Activated T-helper 1 cell treated with anti-CD3 and anti-CD28 coated beads, Interleukin-12 subunit alpha, Interleukin-12 subunit beta, Interleukin-2, Interleukin-4 antibody, amounts not matched to agents 30 ng/mL and 10 ng/mL and 1 ng/mL, durations not matched to agents 14 hours and 24 hours and 36 hours (primary cell): ENCODE measurements around the gene RIC3. TPM values are rescaled to one million over a fixed set of nuclear protein-coding genes. Genes with fewer than 3 reads are reported as not detected.
"Not testable (repeated sequence)": the region's sequence is repeated elsewhere in the genome, so short reads cannot be mapped to it uniquely, and the experiment has no call there.

Experiments
- DNase-seq: peaks from one replicate; pipeline ENCODE4 v3.0.0; 2021; ENCODE audit warnings: low spot score
- H3K27ac Mint-ChIP-seq: one replicate; pipeline ENCODE4 v1.8.0; 2021; ENCODE audit warnings: mild to moderate bottlenecking, mixed read lengths
- H3K27me3 Mint-ChIP-seq: one replicate; pipeline ENCODE4 v1.8.0; 2022; ENCODE audit warnings: mild to moderate bottlenecking, moderate library complexity, mixed read lengths; ENCODE audit not compliant: insufficient read depth
- H3K36me3 Mint-ChIP-seq: one replicate; pipeline ENCODE4 v1.8.0; 2021; ENCODE audit warnings: low read depth, mixed read lengths
- H3K4me1 Mint-ChIP-seq: one replicate; pipeline ENCODE4 v1.8.0; 2021; ENCODE audit warnings: low read depth, mixed read lengths
- H3K4me3 Mint-ChIP-seq: one replicate; pipeline ENCODE4 v1.8.0; 2021; ENCODE audit warnings: mild to moderate bottlenecking, moderate library complexity, mixed read lengths
- H3K9me3 Mint-ChIP-seq: one replicate; pipeline ENCODE4 v1.8.0; 2021; ENCODE audit warnings: mixed read lengths
- intact Hi-C: fragments of 100-400 bp; cut with micrococcal nuclease; formaldehyde crosslinking; loops from one replicate; pipeline ENCODE4 v1.15.1; 2024
- total RNA-seq: library from RNA; stranded (reverse); gene quantifications from 2 replicates; pipeline ENCODE4 v1.2.3, GENCODE V29; 2022

The RIC3 gene
- total RNA-seq, 1 donor from 2014 or later = 4.7 TPM

DNA sequence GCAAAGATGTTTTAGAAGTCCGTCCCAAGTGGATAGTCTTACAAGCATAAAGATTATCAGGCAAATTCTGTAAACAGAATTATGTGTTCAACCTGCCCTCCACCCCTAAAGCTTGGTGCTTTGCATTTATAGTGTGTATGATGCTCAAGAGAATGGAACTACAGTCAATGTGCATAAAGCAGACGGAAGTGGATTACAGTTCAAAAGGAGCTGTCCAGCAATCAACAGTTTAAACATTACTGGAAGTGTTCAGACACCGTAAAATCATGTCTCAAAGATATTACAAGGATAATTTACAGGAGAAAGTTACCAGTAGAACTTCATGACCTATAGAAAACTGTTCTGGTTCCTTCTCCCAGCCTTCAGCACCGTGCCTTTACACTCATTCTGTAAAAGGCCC, 1.0 kb downstream of the RIC3 start:
- H3K27ac Mint-ChIP-seq = no peak overlapping the region

GRCh38 chr11:8164746-8165145, 4.1 kb downstream of the RIC3 start:
- Mint-ChIP-seq H3K27me3 (peaks cover 25% of the 10 kb centered on the region), H3K27ac (no peak overlapping the region), H3K4me1 (peaks cover 15% of the 10 kb centered on the region), H3K9me3 (no peaks in the 10 kb centered on the region), H3K36me3 (peaks cover 6% of the 10 kb centered on the region), H3K4me3 (no peak overlapping the region)
- no peak for DNase-seq
- intact Hi-C loops = no loop called here

More for the DNA sequence above, 1.0 kb downstream of the RIC3 start:
- Mint-ChIP-seq H3K4me1 (peaks cover 15% of the 10 kb centered on the region), H3K4me3 (peak overlapping the region; percentile 84), H3K9me3 (no peaks in the 10 kb centered on the region), H3K27me3 (peaks cover 30% of the 10 kb centered on the region), H3K36me3 (peaks cover 6% of the 10 kb centered on the region)
- DNase-seq = no peak
- intact Hi-C loops = no loop called here

DNA sequence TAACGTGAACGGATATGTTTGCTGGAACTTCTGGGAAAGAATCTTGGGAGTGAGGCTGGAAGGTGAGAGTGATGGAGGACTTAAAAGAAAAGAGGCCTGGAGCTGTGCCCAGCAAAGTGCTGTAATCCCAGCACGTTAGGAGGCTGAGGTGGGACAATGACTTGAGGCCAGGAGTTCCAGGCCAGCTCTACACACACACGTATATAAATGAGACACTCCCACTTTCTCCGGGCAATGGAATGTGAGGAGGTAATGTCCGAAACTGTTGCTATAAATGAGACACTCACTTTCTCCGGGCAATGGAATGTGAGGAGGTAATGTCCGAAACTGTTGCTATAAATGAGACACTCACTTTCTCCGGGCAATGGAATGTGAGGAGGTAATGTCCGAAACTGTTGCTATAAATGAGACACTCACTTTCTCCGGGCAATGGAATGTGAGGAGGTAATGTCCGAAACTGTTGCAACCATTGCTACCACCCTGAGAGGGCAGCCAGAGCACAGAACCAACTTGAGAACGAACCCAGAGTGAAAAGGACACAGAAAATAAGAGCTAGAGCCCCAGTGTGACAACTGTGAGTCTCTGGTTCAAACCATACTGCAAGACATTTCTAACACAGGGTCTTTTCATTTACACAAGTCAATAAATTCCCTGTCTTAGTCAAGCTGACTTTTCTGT, 7.1 kb downstream of the RIC3 start:
- H3K4me3 Mint-ChIP-seq, H3K9me3 Mint-ChIP-seq, H3K27me3 Mint-ChIP-seq, H3K4me1 Mint-ChIP-seq, intact Hi-C loops, H3K36me3 Mint-ChIP-seq, DNase-seq, H3K27ac Mint-ChIP-seq: not testable (repeated sequence)

DNA sequence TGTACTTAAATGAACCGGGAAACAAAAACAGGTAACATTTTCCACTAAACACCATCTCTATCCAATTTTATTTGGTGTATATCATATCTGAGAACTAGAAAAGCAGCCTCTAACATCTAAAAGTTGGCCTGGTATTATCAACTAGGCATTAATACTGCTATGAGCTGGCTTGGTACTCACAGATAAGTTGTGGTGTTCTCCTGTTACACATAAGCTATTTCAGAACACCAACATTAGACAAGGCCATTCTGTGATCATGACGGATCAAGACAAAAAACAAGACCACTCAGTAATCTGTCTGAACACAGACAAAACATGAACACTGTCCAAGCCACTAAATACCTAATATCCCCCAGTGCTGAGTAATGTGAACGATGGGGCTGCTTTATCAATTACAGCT, 11.9 kb downstream of the RIC3 start:
- Mint-ChIP-seq H3K27ac (no peak overlapping the region), H3K9me3 (no peaks in the 10 kb centered on the region), H3K4me3 (no peak overlapping the region), H3K36me3 (no peaks in the 10 kb centered on the region), H3K4me1 (no peaks in the 10 kb centered on the region), H3K27me3 (peaks cover 2% of the 10 kb centered on the region)
- DNase-seq = no peak
- intact Hi-C loops = no loop called here

DNA sequence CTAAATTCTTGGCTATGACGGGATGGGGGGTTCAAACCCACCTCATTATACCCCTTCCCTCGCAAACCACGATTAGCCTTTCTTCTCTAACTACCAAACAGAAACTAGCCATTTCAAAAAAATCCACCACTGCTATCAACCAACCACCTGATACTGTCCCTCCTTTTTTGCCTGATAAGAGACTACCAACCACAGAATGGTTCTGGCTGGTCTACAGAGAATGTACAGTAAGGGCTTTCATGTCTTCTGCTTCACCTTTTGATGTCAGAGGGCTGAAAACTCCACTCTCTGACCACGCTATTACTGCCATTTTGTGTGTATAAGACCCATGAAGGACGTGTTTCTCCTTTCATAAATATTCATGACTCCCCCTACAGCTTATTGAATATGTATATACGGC, 19.1 kb downstream of the RIC3 start:
- no peak for DNase-seq
- Mint-ChIP-seq H3K27ac (no peak overlapping the region), H3K9me3 (no peaks in the 10 kb centered on the region), H3K4me3 (no peak overlapping the region), H3K36me3 (no peaks in the 10 kb centered on the region), H3K27me3 (peaks cover 2% of the 10 kb centered on the region), H3K4me1 (no peaks in the 10 kb centered on the region)
- intact Hi-C loops = no loop called here

DNA sequence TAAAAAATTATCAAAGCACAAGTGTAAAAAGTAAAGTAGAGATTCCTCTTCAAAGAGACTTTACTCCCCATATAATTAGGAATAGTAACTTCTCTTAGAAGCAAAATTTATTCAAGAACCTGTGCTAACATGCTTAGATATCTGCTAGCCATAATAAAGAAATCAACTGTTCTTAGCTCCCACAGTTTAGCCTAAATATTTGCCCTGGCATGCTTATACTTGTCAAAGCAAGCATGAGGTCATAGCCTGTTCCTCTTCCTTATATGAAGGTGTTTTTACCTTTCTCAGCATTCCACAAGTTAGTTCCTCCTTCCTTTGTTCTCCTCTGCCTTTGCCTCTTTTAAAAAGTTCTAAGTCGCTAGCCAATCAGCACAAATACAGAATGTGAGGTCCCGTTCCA, 30.3 kb downstream of the RIC3 start:
- Mint-ChIP-seq H3K4me1 (no peaks in the 10 kb centered on the region), H3K27ac (no peak overlapping the region), H3K4me3 (no peak overlapping the region), H3K9me3 (peaks cover 4% of the 10 kb centered on the region), H3K36me3 (peaks cover 3% of the 10 kb centered on the region), H3K27me3 (no peaks in the 10 kb centered on the region)
- DNase-seq = no peak
- intact Hi-C loops = no loop called here

GRCh38 chr11:8127447-8127846, 41.4 kb downstream of the RIC3 start:
- H3K27me3 Mint-ChIP-seq = no peaks in the 10 kb centered on the region
- no peak overlapping the region for H3K27ac Mint-ChIP-seq
- intact Hi-C loops = no loop called here
- no peaks in the 10 kb centered on the region for H3K36me3 Mint-ChIP-seq
- no peak overlapping the region for H3K4me3 Mint-ChIP-seq
- peaks cover 5% of the 10 kb centered on the region for H3K4me1 Mint-ChIP-seq
- no peak for DNase-seq
- no peaks in the 10 kb centered on the region for H3K9me3 Mint-ChIP-seq

GRCh38 chr11:8126649-8127289, 42.1 kb downstream of the RIC3 start:
- H3K4me1 Mint-ChIP-seq = peaks cover 5% of the 10 kb centered on the region
- H3K36me3 Mint-ChIP-seq = peaks cover 2% of the 10 kb centered on the region
- H3K4me3 Mint-ChIP-seq = no peak overlapping the region
- no peaks in the 10 kb centered on the region for H3K9me3 Mint-ChIP-seq
- H3K27ac Mint-ChIP-seq = no peak overlapping the region
- no peak for DNase-seq
- intact Hi-C loops = no loop called here
- no peaks in the 10 kb centered on the region for H3K27me3 Mint-ChIP-seq

DNA sequence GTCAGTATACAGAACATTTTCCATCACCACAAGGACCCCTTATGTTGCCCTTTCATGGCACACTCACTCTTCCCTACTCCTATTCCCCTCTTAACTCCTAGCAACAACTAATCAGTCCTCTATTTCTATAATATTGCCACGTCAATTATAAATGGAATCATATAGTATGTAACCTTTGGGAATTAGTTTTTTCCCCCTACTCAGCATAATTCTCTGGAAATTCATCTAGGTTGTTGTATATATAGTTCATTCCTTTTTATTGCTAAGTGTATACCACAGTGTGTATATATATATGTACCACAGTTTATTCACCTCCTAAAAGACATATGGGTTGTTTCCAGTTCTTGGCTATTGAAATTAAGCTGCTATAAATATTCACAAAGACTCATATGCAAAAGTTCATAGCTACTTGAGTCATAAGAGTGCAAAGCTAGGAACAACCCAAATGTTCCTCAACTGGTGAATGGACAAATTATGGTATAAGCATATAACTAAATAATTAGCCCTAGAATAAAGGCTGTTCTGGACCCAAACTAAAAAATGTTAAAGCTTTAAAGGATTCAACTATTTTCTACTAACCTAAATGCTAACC, 46.6 kb downstream of the RIC3 start:
- no peaks in the 10 kb centered on the region for H3K27me3 Mint-ChIP-seq
- H3K36me3 Mint-ChIP-seq = peaks cover 4% of the 10 kb centered on the region
- intact Hi-C loops = no loop called here
- H3K4me3 Mint-ChIP-seq = no peak overlapping the region
- peaks cover 5% of the 10 kb centered on the region for H3K4me1 Mint-ChIP-seq
- H3K27ac Mint-ChIP-seq = no peak overlapping the region
- no peaks in the 10 kb centered on the region for H3K9me3 Mint-ChIP-seq
- no peak for DNase-seq

- H3K4me1 Mint-ChIP-seq = no peaks in the 10 kb centered on the region
- no peaks in the 10 kb centered on the region for H3K36me3 Mint-ChIP-seq
- H3K9me3 Mint-ChIP-seq = peaks cover 9% of the 10 kb centered on the region
- no peak for DNase-seq
- H3K4me3 Mint-ChIP-seq = no peak overlapping the region
- no peak overlapping the region for H3K27ac Mint-ChIP-seq
- intact Hi-C loops = no loop called here
- no peaks in the 10 kb centered on the region for H3K27me3 Mint-ChIP-seq
Observed at GRCh38 chr11:8111636-8112035, 57.2 kb downstream of the RIC3 start.

DNA sequence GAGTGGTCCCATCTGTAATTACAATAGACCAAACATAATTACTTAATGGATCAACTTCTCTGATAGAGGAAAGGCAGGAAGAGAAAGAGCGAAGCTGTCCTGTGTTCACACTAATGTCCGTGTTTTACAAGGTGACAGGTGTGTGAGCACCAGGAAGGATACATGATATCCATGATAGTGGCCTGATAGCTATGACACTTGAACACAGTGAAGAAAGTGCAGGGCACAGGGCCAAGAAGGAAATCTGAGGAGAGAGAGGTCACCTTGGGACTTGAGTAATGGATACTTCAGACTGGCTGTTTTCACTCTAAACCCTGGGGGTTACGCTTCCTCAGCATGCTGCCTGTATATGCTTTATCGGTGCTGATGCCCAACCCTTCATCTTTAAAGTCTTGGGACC, 58.4 kb downstream of the RIC3 start:
- DNase-seq = no peak
- Mint-ChIP-seq H3K27me3 (no peaks in the 10 kb centered on the region), H3K9me3 (peaks cover 9% of the 10 kb centered on the region), H3K4me1 (no peaks in the 10 kb centered on the region), H3K27ac (no peak overlapping the region), H3K4me3 (no peak overlapping the region), H3K36me3 (no peaks in the 10 kb centered on the region)
- intact Hi-C loops = no loop called here

DNA sequence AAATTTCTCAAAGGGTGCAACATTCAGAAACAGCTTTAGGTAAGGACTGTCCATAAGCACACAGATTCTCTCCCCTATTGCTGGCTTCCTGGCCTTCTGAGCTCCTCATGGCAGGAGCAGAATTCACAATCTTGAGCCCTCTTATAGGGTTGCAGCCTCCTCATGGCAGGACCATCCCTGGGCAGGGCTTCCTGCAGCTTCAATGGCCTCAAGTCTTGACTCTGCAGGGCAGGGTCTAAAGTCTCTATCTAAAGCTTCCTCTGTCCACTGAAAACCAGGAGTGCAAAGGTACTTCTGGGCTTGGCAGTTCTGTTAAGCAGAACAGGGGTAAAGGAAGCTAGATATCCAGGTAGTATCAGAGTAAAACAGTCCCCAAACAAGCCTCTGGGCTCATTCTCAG, 59.1 kb downstream of the RIC3 start:
- peaks cover 4% of the 10 kb centered on the region for H3K9me3 Mint-ChIP-seq
- H3K27ac Mint-ChIP-seq = no peak overlapping the region
- intact Hi-C loops = no loop called here
- no peak for DNase-seq
- no peaks in the 10 kb centered on the region for H3K27me3 Mint-ChIP-seq
- no peaks in the 10 kb centered on the region for H3K4me1 Mint-ChIP-seq
- H3K4me3 Mint-ChIP-seq = no peak overlapping the region
- H3K36me3 Mint-ChIP-seq = no peaks in the 10 kb centered on the region

DNA sequence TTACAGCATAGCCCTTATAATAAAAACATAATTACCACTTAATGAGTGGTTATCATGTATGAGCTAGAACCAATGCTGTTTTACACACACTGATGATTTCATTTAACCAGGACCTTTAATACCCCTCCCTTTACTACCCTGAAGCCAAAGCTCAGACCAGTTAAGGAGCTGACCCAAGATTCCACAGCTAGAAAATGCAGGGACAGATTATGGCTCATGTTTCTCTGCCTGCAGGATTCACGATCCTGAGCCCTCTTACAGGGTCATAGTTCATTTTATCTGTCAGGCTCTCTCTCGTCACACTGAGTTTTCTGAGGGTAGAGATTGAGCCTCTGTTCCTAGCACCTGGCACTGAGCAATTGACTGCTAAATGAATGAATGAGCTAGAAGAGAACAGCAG, 60.4 kb downstream of the RIC3 start:
- Mint-ChIP-seq H3K36me3 (no peaks in the 10 kb centered on the region), H3K4me3 (no peak overlapping the region), H3K4me1 (no peaks in the 10 kb centered on the region), H3K27ac (no peak overlapping the region), H3K9me3 (no peaks in the 10 kb centered on the region), H3K27me3 (no peaks in the 10 kb centered on the region)
- no peak for DNase-seq
- intact Hi-C loops = no loop called here
